ENCODE results near the gene NT5M.

NT5M gene

GRCh38 chr17:17384291-17384615, 81.1 kb downstream of the NT5M start:
- Histone ChIP-seq H3K27me3 (no peaks in the 10 kb centered on the region), H3K4me3 (no peak overlapping the region), H3K9me3 (no peaks in the 10 kb centered on the region), H3K4me1 (peaks cover 49% of the 10 kb centered on the region), H3K9ac (no peak overlapping the region), H3K36me3 (no peaks in the 10 kb centered on the region), H3K27ac (no peak overlapping the region), H3K4me2 (no peak overlapping the region), H4K20me1 (no peaks in the 10 kb centered on the region)
- no peak for TF ChIP-seq Cebpa-rat (IDR thresholded peaks at IDR 0.05)

GRCh38 chr17:17384961-17385360, 81.8 kb downstream of the NT5M start:
- no peak overlapping the region for H3K4me2 ChIP-seq
- H3K27ac ChIP-seq: no peak overlapping the region
- peaks cover 49% of the 10 kb centered on the region for H3K4me1 ChIP-seq
- H3K4me3 ChIP-seq: no peak overlapping the region
- H3K27me3 ChIP-seq: no peaks in the 10 kb centered on the region
- no peaks in the 10 kb centered on the region for H3K36me3 ChIP-seq
- no peak for TF ChIP-seq Cebpa-rat (IDR thresholded peaks at IDR 0.05)
- H3K9ac ChIP-seq: no peak overlapping the region
- no peaks in the 10 kb centered on the region for H4K20me1 ChIP-seq
- no peaks in the 10 kb centered on the region for H3K9me3 ChIP-seq

- H3K27ac ChIP-seq: no peak overlapping the region
- H3K27me3 ChIP-seq: no peaks in the 10 kb centered on the region
- H3K4me2 ChIP-seq: peak overlapping the region; percentile 17; the same call in 1 of the 2 replicates
- no peak overlapping the region for H3K4me3 ChIP-seq
- no peaks in the 10 kb centered on the region for H3K9me3 ChIP-seq
- H3K36me3 ChIP-seq: no peaks in the 10 kb centered on the region
- 0 out of 2 replicates have a peak overlapping the region, but pooled peaks have one; percentile 24 for H3K9ac ChIP-seq
- TF ChIP-seq Cebpa-rat (IDR thresholded peaks at IDR 0.05): no peak
- peaks cover 47% of the 10 kb centered on the region for H3K4me1 ChIP-seq
- no peaks in the 10 kb centered on the region for H4K20me1 ChIP-seq
These were observed 82.3 kb downstream of the NT5M start for GRCh38 chr17:17385491-17385890.

DNA sequence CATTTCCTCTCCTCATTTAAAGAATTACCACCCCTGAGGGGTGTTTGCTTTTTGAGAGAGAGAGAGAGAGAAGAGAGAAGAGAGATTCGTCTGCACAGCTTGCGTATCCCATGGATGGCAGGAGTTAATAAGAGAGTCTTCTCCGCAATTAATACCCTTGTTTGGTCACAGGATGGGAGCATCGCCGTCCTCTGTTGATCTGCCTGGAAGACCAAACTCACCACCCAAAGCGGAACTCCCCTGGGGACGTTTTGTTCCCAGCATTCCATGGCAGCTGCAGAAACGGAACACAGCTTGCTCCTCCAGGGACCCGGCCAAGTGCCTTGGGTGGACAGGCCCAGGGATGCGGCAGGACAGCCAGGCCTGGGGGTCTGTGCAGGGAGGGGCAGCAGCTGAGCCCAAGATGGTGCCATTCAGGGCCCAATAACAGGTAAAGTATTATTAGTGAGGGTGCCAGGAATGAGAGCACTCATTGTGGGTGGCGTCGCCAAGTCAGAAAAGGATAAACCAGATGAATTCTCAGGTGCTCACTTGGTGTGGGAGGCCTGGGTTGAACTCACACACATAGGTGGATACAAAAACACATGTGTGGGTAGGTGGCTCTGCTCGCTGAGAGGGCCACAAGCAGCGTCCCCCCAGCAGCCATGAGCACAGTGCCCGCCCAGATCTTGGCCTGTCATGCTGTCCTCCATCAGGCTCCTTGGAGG, 83.1 kb downstream of the NT5M start:
- Histone ChIP-seq H3K4me3 (no peak overlapping the region), H3K36me3 (no peaks in the 10 kb centered on the region), H3K9me3 (peaks cover 4% of the 10 kb centered on the region), H3K4me1 (peaks cover 39% of the 10 kb centered on the region), H3K9ac (0 out of 2 replicates have a peak overlapping the region, but pooled peaks have one; percentile 24), H3K4me2 (0 out of 2 replicates have a peak overlapping the region, but pooled peaks have one; percentile 26), H3K27ac (no peak overlapping the region), H3K27me3 (no peaks in the 10 kb centered on the region), H4K20me1 (no peaks in the 10 kb centered on the region)
- no peak for TF ChIP-seq Cebpa-rat (IDR thresholded peaks at IDR 0.05)

- Histone ChIP-seq H3K4me3 (no peak overlapping the region), H3K27me3 (no peaks in the 10 kb centered on the region), H3K9ac (no peak overlapping the region), H4K20me1 (no peaks in the 10 kb centered on the region), H3K4me1 (peaks cover 38% of the 10 kb centered on the region), H3K36me3 (no peaks in the 10 kb centered on the region), H3K27ac (no peak overlapping the region), H3K4me2 (no peak overlapping the region), H3K9me3 (peaks cover 9% of the 10 kb centered on the region)
- TF ChIP-seq Cebpa-rat (IDR thresholded peaks at IDR 0.05): no peak
These were observed 83.9 kb downstream of the NT5M start for GRCh38 chr17:17387017-17387497.

DNA sequence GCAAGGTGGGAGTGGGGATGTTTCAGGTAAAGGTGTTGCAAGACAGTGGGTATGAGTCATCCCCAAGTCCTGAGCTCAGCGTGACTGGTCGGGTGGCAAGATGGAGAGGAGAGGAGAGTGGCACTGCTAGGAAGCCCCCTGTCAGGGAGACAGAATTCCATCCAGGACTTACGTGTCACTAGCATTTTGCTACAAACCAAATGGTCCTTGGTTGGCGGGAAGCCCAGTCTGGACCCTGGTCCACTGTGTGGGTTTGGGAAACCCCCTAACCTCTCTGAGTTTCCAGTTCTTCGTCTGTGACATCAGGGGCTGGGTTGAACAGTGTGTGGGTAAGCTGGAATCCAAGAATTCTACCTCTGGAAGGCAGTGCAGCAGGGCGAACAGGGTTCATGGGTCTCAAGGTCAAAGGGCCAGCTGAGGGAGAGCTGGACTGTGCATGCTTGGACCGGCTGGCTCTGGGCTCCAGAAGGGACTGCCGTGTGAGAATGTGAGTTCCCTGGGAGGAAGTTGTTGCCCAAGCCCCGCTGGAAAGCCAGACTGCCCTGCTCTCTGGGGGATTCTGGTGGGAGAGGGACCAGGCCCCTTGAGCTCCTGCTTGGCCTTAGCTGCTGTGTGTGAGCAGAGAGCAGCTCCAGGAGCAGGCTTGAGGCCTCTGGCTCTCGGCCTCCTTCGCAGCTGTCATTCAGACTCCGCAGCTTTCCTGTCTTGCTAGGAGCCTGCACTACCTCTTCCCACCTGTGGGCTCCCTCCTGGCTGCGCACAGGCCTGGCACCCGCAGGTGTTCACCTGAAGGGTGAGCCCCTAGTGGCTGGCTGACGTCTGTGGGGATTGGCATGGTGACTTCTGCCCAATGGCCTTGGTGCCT, 84.6 kb downstream of the NT5M start:
- H3K9me3 ChIP-seq: peaks cover 9% of the 10 kb centered on the region
- H4K20me1 ChIP-seq: no peaks in the 10 kb centered on the region
- no peaks in the 10 kb centered on the region for H3K36me3 ChIP-seq
- H3K4me1 ChIP-seq: peaks cover 43% of the 10 kb centered on the region
- H3K27ac ChIP-seq: no peak overlapping the region
- H3K27me3 ChIP-seq: no peaks in the 10 kb centered on the region
- H3K9ac ChIP-seq: no peak overlapping the region
- TF ChIP-seq Cebpa-rat (IDR thresholded peaks at IDR 0.05): no peak
- no peak overlapping the region for H3K4me3 ChIP-seq
- H3K4me2 ChIP-seq: peak overlapping the region; percentile 3; the same call in 1 of the 2 replicates

DNA sequence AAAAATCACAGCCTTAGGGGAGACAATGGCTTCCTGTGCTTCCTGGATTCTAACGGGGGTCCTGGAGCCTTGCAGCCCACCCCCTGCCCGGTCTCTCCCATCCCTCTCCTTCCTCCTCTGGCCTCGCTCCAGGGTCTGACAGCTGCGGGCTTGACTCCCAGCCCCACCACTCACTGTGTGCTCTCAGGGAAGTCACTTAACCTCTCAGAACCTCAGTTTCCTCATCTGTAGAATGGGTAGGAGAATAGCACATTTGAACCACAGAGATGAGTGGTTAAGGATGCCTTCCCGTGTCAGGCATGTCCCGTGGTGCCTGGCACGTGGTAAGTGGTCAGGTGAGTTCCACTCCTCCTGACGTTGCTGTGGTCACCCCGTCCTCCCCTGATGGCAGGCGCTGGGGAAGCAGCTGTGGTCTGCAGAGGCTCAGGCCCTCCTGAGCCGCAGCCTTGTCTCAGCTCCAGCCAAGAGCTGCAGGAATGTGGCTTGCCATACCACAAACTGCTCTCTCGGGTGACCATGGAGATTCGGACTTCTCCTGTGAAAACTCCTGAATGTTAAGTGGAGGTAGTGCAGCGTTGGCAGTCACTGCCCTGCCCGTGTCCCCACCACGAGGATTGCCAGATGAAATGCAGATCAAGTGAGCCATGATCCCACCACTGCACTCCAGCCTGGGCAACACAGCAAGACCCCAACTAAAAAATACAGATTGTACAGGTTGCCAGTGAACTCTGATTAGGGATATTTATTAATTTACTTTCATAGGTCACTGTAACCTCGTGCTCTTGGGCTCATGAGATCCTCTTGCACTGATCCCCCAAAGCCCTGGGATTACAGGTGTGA, 85.7 kb downstream of the NT5M start:
- H3K36me3 ChIP-seq: no peaks in the 10 kb centered on the region
- TF ChIP-seq Cebpa-rat (IDR thresholded peaks at IDR 0.05): no peak
- no peak overlapping the region for H3K4me2 ChIP-seq

DNA sequence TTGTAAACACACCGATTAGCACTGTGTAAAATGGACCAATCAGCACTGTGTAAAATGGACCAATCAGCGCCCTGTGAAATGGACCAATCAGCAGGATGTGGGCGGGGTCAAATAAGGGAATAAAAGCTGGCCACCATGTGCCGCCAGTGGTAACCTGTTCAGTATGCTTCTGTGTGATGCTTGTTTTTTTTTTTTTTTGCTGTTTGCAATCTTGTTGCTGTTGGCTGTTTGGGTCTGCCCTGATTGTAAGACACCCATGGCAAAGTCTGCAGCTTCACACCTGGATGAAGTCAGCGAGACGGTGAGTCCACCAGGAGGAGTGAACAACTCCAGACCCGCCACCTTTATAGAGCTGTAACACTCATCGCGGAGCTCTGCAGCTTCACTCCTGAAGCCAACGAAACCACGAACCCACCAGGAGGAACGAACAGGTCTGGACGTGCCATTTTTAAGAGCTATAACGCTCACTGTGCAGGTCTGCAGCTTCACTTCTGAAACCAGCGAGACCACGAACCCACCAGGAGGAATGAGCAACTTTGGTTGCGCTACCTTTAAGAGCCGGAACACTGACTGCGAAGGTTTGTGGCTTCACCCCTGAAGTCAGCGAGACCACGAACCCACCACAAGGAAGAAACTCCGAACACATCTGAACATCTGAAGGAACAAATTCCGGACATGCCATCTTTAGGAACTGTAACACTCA, 88.6 kb downstream of the NT5M start:
- Histone ChIP-seq H3K9me3 (peaks cover 29% of the 10 kb centered on the region), H3K4me2 (peak overlapping the region; percentile 62), H3K4me1 (peaks cover 53% of the 10 kb centered on the region), H3K4me3 (no peak overlapping the region), H4K20me1 (no peaks in the 10 kb centered on the region), H3K36me3 (peaks cover 9% of the 10 kb centered on the region; the same call in 1 of the 2 replicates), H3K27ac (no peak overlapping the region), H3K9ac (no peak overlapping the region), H3K27me3 (no peaks in the 10 kb centered on the region)
- no peak for TF ChIP-seq Cebpa-rat (IDR thresholded peaks at IDR 0.05)

More for the DNA sequence above, 85.7 kb downstream of the NT5M start:
- Histone ChIP-seq H3K4me1 (peaks cover 53% of the 10 kb centered on the region), H3K9ac (no peak overlapping the region), H3K27me3 (no peaks in the 10 kb centered on the region), H3K27ac (no peak overlapping the region), H3K9me3 (peaks cover 9% of the 10 kb centered on the region), H4K20me1 (no peaks in the 10 kb centered on the region), H3K4me3 (no peak overlapping the region)

GRCh38 chr17:17393976-17394375, 90.8 kb downstream of the NT5M start:
- no peak overlapping the region for H3K4me2 ChIP-seq
- H3K4me1 ChIP-seq: peaks cover 60% of the 10 kb centered on the region
- H3K36me3 ChIP-seq: peaks cover 9% of the 10 kb centered on the region; the same call in 1 of the 2 replicates
- TF ChIP-seq Cebpa-rat (IDR thresholded peaks at IDR 0.05): no peak
- H4K20me1 ChIP-seq: no peaks in the 10 kb centered on the region
- H3K4me3 ChIP-seq: no peak overlapping the region
- no peak overlapping the region for H3K27ac ChIP-seq
- H3K9ac ChIP-seq: no peak overlapping the region
- H3K9me3 ChIP-seq: peaks cover 29% of the 10 kb centered on the region
- no peaks in the 10 kb centered on the region for H3K27me3 ChIP-seq

Data from BLaER1 (cell line).